H1 (cell line): ENCODE results near the gene KRT12. TPM values are rescaled to one million over a fixed set of nuclear protein-coding genes. Genes with fewer than 3 reads are reported as not detected.

ENCODE experiments used
- CBX5 ChIP-seq: fragments of 300-800, 300-1000 bp; sonication (generic); IDR thresholded peaks from 2 replicates; pipeline ENCODE4 v1.7.1; 2016; ENCODE audit warnings: antibody characterized with exemption, low read length, low read depth
- CTCF ChIP-seq, 3 experiments: IDR thresholded peaks; 1 replicate in 2 of 3; 2 replicates in 1 of 3; pipeline versions ENCODE4 v1.5.1 to v1.6.1; 2011; ENCODE audit warnings: low read length in 3 of 3, mild to moderate bottlenecking in 3 of 3, inconsistent platforms in 2 of 3, low read depth in 1 of 3, moderate library complexity in 1 of 3; ENCODE audit not compliant: insufficient read depth in 1 of 3; ENCODE audit errors: control extremely low read depth in 1 of 3
- E2F6 ChIP-seq: IDR thresholded peaks from 2 replicates; pipeline ENCODE4 v1.6.1; 2012; ENCODE audit warnings: inconsistent platforms
- EGR1 ChIP-seq: IDR thresholded peaks from 2 replicates; pipeline ENCODE4 v1.6.1; 2011; ENCODE audit warnings: low read depth, low read length, borderline replicate concordance
- HDAC2 ChIP-seq, 2 experiments: fragments of 300-600 bp in 1 of 2; sonication (generic) in 1 of 2; IDR thresholded peaks; 2 replicates each; pipeline ENCODE4 v1.6.1; 2011 to 2012; ENCODE audit warnings: low read depth in 2 of 2, low read length in 2 of 2, mild to moderate bottlenecking in 2 of 2, moderate library complexity in 2 of 2, borderline replicate concordance in 1 of 2, inconsistent platforms in 1 of 2
- KDM4A ChIP-seq: IDR thresholded peaks from one replicate; pipeline ENCODE4 v1.7.1; 2012; ENCODE audit warnings: low read depth, mild to moderate bottlenecking, moderate library complexity, low read length, inconsistent platforms; ENCODE audit not compliant: severe bottlenecking
- SAP30 ChIP-seq: fragments of 300-600 bp; sonication (generic); IDR thresholded peaks from 2 replicates; pipeline ENCODE4 v1.7.1; 2012; ENCODE audit warnings: low read length, moderate library complexity, mild to moderate bottlenecking, inconsistent platforms; ENCODE audit not compliant: insufficient read depth, insufficient replicate concordance
- SIX5 ChIP-seq: IDR thresholded peaks from 2 replicates; pipeline ENCODE4 v1.6.1; 2011; ENCODE audit warnings: mild to moderate bottlenecking, low read depth, low read length
- polyA plus RNA-seq, 7 experiments: library from polyadenylated mRNA; depleted of rRNA in 3 of 7; stranded (reverse) in 5 of 7; unstranded in 2 of 7; fragments of >200 nt in 5 of 7; fragments of 200-250 nt in 2 of 7; gene quantifications; 1 replicate in 5 of 7; 2 replicates in 1 of 7; 4 replicates in 1 of 7; pipeline versions ENCODE4 v1.2.1 to v1.2.3, GENCODE V29; 2011 to 2013; ENCODE audit warnings: missing spikeins in 2 of 7, mixed read lengths in 2 of 7
- total RNA-seq: library from RNA; stranded (reverse); fragmentation: NEBNext Ultra II Directional; extraction: Animal tissue kit (Norgen Biotek cat#: 25700); gene quantifications from 2 replicates; pipeline ENCODE4 v1.2.1, GENCODE V29; 2021

KRT12 gene
- total and polyA plus RNA-seq, 2 of the 8 experiments (the other 6 are each of a cell fraction or from before 2014, with no cell fraction given) = not detected

- TF ChIP-seq EGR1 (no peak), CBX5 (no peak), HDAC2 (IDR thresholded peaks at IDR 0.05; ENCODE audit: borderline replicate concordance in 1 of 2, low read depth in 2 of 2, low read length in 2 of 2) (no peak), KDM4A (no peak), E2F6 (no peak), SAP30 (no peak), SIX5 (no peak), CTCF (IDR thresholded peaks at IDR 0.05; ENCODE audit: control extremely low read depth in 1 of 3, insufficient read depth in 1 of 3, low read depth in 1 of 3, low read length in 3 of 3) (peak; percentile 47 to 80 (median 77))
These were observed 42.3 kb upstream of the KRT12 start (continued) for GRCh38 chr17:40909351-40909750.
